Muscle layer of duodenum (tissue), 2 donors: ENCODE results near the gene TMEM123.

Source experiments
- H3K27ac ChIP-seq: one replicate; pipeline ENCODE4 v1.7.0; 2013; ENCODE audit warnings: mild to moderate bottlenecking, low read length
- H3K27me3 ChIP-seq: one replicate; pipeline ENCODE4 v1.7.0; 2013; ENCODE audit warnings: low read depth, mild to moderate bottlenecking, control low read depth, low read length
- H3K36me3 ChIP-seq, 2 donors: one replicate each; pipeline ENCODE4 v1.7.0; 2013; ENCODE audit warnings: low read length in 2 of 2, control low read depth in 1 of 2, mild to moderate bottlenecking in 1 of 2; ENCODE audit not compliant: insufficient read depth in 2 of 2, control insufficient read depth in 1 of 2
- H3K4me1 ChIP-seq, 2 donors: one replicate each; pipeline ENCODE4 v1.7.0; 2013; ENCODE audit warnings: low read length in 2 of 2, mild to moderate bottlenecking in 2 of 2, control low read depth in 1 of 2, moderate library complexity in 1 of 2; ENCODE audit not compliant: insufficient read depth in 2 of 2, control insufficient read depth in 1 of 2
- H3K4me3 ChIP-seq, 2 donors: one replicate each; pipeline ENCODE4 v1.7.0; 2013; ENCODE audit warnings: low read length in 2 of 2, low read depth in 1 of 2, mild to moderate bottlenecking in 1 of 2
- H3K9me3 ChIP-seq, 2 donors: one replicate each; pipeline ENCODE4 v1.7.0; 2013; ENCODE audit warnings: low read length in 2 of 2, control low read depth in 1 of 2, mild to moderate bottlenecking in 1 of 2; ENCODE audit not compliant: control insufficient read depth in 1 of 2
- donor health status: healthy.

The TMEM123 gene

GRCh38 chr11:102346456-102346747 lies 106.2 kb downstream of the TMEM123 start:
- H3K36me3 ChIP-seq = peaks cover 9 to 18% of the 10 kb centered on the region in 2 donors
- peak overlapping the region; percentile 99 for H3K27ac ChIP-seq
- peaks cover 26 to 29% of the 10 kb centered on the region in 2 donors for H3K4me1 ChIP-seq
- H3K27me3 ChIP-seq = no peaks in the 10 kb centered on the region
- no peaks in the 10 kb centered on the region for H3K9me3 ChIP-seq
- peak overlapping the region; percentile 69 to 96 for H3K4me3 ChIP-seq
